Activated T-helper 17 cell treated with anti-CD3 and anti-CD28 coated beads, Interleukin-2, amount 50 U/mL, for 72 hours (primary cell): Measurements from ENCODE around the gene EMP2. TPM values are rescaled to one million over a fixed set of nuclear protein-coding genes. Genes with fewer than 3 reads are reported as not detected.

ENCODE experiments used
- ATAC-seq: fragments of 150-1000 bp; cut with Tn5 transposase; replicated peaks from 2 replicates; pipeline ENCODE4 v1.10.0; 2021; ENCODE audit warnings: mild to moderate bottlenecking, moderate library complexity
- H3K27ac Mint-ChIP-seq: one replicate; pipeline ENCODE4 v1.8.0; 2022; ENCODE audit warnings: mixed read lengths
- H3K27me3 Mint-ChIP-seq: one replicate; pipeline ENCODE4 v1.8.0; 2022; ENCODE audit warnings: mixed read lengths
- H3K36me3 Mint-ChIP-seq: one replicate; pipeline ENCODE4 v1.8.0; 2022; ENCODE audit warnings: low read depth, mild to moderate bottlenecking, mixed read lengths
- H3K4me1 Mint-ChIP-seq: one replicate; pipeline ENCODE4 v1.8.0; 2022; ENCODE audit warnings: mixed read lengths
- H3K4me3 Mint-ChIP-seq: one replicate; pipeline ENCODE4 v1.8.0; 2022; ENCODE audit warnings: mild to moderate bottlenecking, mixed read lengths
- H3K9me3 Mint-ChIP-seq: one replicate; pipeline ENCODE4 v1.8.0; 2022; ENCODE audit warnings: mixed read lengths
- total RNA-seq, 2 donors: library from RNA; stranded (reverse); gene quantifications; one replicate each; pipeline ENCODE4 v1.2.3, GENCODE V29; 2022

EMP2 gene
- total RNA-seq, 2 donors from 2014 or later: 0.15 to 0.16 TPM

DNA sequence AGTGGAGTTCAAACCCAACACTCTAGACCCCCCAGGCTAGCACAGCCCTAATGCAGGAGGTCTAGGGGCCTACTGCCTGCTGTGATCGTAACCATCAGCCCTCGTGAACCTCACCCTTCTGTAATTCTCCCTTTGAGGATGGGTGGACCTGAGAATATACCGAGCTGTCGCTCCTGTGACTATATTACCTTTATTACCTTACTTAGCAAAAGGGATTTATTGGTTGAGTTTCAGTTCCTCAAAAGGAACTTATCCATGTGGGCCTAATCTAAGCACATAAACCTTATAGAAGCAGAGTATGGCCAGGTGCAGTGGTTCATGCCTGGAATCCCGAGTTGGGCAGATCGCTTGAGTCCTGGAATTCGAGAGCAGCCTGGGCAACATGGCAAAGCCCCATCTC, 19.2 kb upstream of the EMP2 start:
- peaks cover 22% of the 10 kb centered on the region for H3K27me3 Mint-ChIP-seq
- H3K36me3 Mint-ChIP-seq: no peaks in the 10 kb centered on the region
- no peak overlapping the region for H3K4me3 Mint-ChIP-seq
- no peaks in the 10 kb centered on the region for H3K9me3 Mint-ChIP-seq
- no peak for ATAC-seq
- no peaks in the 10 kb centered on the region for H3K4me1 Mint-ChIP-seq
- H3K27ac Mint-ChIP-seq: no peak overlapping the region

DNA sequence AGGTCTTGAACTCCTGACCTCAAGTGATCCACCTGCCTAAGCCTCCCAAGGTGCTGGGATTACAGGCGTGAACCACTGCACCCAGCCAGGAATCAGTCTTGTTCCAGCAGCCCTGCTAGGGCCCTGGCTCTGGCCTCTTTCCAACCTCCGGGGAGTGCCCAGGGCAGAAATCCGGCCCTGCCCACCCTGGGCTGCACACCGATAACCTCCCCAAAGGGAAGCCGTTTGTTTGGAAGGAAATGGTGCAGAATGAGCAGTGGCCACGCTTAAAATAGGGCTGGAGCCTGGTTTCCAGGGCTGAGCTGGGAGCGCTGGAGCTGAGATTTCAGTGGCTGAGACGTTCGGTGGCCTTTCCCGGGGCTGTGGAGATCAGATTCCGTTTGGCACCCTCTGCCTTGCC, 17.8 kb upstream of the EMP2 start:
- Mint-ChIP-seq H3K36me3 (no peaks in the 10 kb centered on the region), H3K27me3 (peaks cover 17% of the 10 kb centered on the region), H3K4me1 (no peaks in the 10 kb centered on the region), H3K9me3 (no peaks in the 10 kb centered on the region), H3K27ac (no peak overlapping the region), H3K4me3 (no peak overlapping the region)
- ATAC-seq: no peak

DNA sequence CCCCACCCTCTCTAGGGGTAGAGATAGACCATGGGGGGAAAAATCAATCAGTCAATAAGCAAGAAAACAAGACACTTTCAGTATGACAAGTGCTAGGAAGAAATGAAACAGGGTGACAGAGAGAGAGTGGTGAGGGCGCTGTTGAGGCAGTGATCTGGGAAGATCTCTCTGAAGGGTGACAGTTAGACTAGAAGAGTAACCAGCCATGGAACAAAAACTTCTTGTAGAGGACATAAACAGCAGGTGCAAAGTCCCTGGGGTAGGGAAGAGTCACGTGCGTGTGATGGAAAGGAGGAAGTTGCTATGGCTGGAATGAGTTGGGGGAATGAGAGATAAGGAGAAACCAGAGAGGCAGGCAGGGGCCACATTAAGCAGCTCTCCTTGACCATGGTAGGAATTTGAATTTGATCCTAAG, 16.8 kb upstream of the EMP2 start:
- no peaks in the 10 kb centered on the region for H3K4me1 Mint-ChIP-seq
- H3K36me3 Mint-ChIP-seq: no peaks in the 10 kb centered on the region
- peak; percentile 37 for ATAC-seq
- H3K27ac Mint-ChIP-seq: no peak overlapping the region
- no peak overlapping the region for H3K4me3 Mint-ChIP-seq
- H3K9me3 Mint-ChIP-seq: no peaks in the 10 kb centered on the region
- H3K27me3 Mint-ChIP-seq: peaks cover 13% of the 10 kb centered on the region

GRCh38 chr16:10594312-10594950, 14.0 kb upstream of the EMP2 start:
- no peaks in the 10 kb centered on the region for H3K36me3 Mint-ChIP-seq
- peaks cover 7% of the 10 kb centered on the region for H3K27me3 Mint-ChIP-seq
- H3K4me1 Mint-ChIP-seq: no peaks in the 10 kb centered on the region
- no peak overlapping the region for H3K4me3 Mint-ChIP-seq
- no peak overlapping the region for H3K27ac Mint-ChIP-seq
- no peaks in the 10 kb centered on the region for H3K9me3 Mint-ChIP-seq
- ATAC-seq: no peak

DNA sequence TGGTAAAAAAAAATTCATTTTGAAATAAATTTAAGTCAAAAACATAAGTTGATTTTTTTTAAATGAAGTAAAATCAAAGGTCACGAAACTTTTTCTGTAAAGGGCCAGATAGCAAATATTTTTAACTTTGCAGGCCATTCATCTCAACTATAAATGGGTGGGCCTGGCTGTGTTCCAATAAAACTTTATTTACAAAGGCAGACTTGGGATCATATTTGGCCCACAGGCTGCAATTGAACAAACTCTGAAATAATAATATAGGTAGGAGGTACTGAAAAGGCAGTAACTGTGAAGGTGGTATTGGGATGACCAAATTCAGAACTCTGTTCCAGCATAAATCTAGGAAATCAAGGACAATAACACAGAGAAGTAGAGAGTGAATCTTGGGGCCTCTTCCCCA, 12.2 kb upstream of the EMP2 start:
- no peaks in the 10 kb centered on the region for H3K9me3 Mint-ChIP-seq
- H3K4me3 Mint-ChIP-seq: no peak overlapping the region
- no peaks in the 10 kb centered on the region for H3K4me1 Mint-ChIP-seq
- no peak for ATAC-seq
- H3K36me3 Mint-ChIP-seq: no peaks in the 10 kb centered on the region
- H3K27me3 Mint-ChIP-seq: peaks cover 22% of the 10 kb centered on the region
- no peak overlapping the region for H3K27ac Mint-ChIP-seq

GRCh38 chr16:10590342-10590741, 9.9 kb upstream of the EMP2 start:
- H3K27ac Mint-ChIP-seq: no peak overlapping the region
- peaks cover 22% of the 10 kb centered on the region for H3K27me3 Mint-ChIP-seq
- no peaks in the 10 kb centered on the region for H3K36me3 Mint-ChIP-seq
- no peaks in the 10 kb centered on the region for H3K4me1 Mint-ChIP-seq
- H3K4me3 Mint-ChIP-seq: no peak overlapping the region
- no peak for ATAC-seq
- H3K9me3 Mint-ChIP-seq: no peaks in the 10 kb centered on the region

- no peak for ATAC-seq
- Mint-ChIP-seq H3K9me3 (no peaks in the 10 kb centered on the region), H3K36me3 (no peaks in the 10 kb centered on the region), H3K27ac (no peak overlapping the region), H3K27me3 (peaks cover 25% of the 10 kb centered on the region), H3K4me3 (no peak overlapping the region), H3K4me1 (no peaks in the 10 kb centered on the region)
Measured at GRCh38 chr16:10589109-10589508, 8.7 kb upstream of the EMP2 start.

DNA sequence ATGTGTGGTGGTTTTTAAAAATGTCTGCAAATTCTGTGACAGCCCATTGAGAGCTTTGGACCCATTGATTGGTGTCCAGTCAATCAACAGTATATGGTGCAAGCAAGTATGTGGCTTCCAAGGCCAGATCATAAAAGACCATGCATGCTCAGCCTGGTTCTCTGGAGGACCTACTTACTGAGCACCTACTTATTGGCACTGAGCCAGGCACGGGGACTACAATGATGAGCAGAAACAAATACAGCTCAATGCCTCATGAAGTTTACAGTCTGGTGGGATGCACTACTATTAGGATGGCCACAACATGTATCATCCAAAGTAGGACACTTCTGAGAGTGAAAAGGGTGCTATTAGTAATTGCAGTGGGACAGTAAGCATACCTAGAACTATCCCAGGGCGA, 7.2 kb upstream of the EMP2 start:
- H3K36me3 Mint-ChIP-seq: no peaks in the 10 kb centered on the region
- H3K4me3 Mint-ChIP-seq: no peak overlapping the region
- ATAC-seq: no peak
- peaks cover 36% of the 10 kb centered on the region for H3K27me3 Mint-ChIP-seq
- H3K27ac Mint-ChIP-seq: no peak overlapping the region
- H3K9me3 Mint-ChIP-seq: no peaks in the 10 kb centered on the region
- no peaks in the 10 kb centered on the region for H3K4me1 Mint-ChIP-seq

DNA sequence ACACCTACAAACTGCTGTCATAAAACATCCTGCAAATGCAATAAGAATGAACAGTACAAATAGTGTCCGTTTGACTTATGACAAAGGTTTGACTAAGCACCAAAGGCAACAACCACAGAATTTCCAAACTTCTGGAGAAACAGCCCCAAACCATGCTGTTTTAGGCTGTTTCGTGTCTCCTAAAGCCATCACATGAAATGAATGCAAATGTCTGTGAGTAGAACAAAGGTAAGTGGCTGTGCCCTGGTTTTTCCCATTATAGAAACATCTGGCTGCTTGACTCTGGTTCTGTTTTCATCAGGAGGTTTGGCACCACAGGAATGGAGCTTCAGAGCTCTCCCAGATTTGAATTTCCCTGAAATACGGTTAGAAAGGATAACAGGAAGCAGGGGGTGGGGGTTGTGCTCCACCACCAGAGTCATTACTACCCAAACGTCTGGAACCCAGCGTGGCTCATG, 4.6 kb upstream of the EMP2 start:
- H3K27ac Mint-ChIP-seq: no peak overlapping the region
- peaks cover 55% of the 10 kb centered on the region for H3K27me3 Mint-ChIP-seq
- no peak overlapping the region for H3K4me3 Mint-ChIP-seq
- H3K4me1 Mint-ChIP-seq: no peaks in the 10 kb centered on the region
- H3K9me3 Mint-ChIP-seq: no peaks in the 10 kb centered on the region
- H3K36me3 Mint-ChIP-seq: no peaks in the 10 kb centered on the region
- ATAC-seq: no peak

GRCh38 chr16:10583269-10583668, 2.9 kb upstream of the EMP2 start:
- H3K36me3 Mint-ChIP-seq: no peaks in the 10 kb centered on the region
- H3K27me3 Mint-ChIP-seq: peaks cover 57% of the 10 kb centered on the region
- H3K4me3 Mint-ChIP-seq: no peak overlapping the region
- no peak for ATAC-seq
- no peak overlapping the region for H3K27ac Mint-ChIP-seq
- H3K4me1 Mint-ChIP-seq: no peaks in the 10 kb centered on the region
- no peaks in the 10 kb centered on the region for H3K9me3 Mint-ChIP-seq

DNA sequence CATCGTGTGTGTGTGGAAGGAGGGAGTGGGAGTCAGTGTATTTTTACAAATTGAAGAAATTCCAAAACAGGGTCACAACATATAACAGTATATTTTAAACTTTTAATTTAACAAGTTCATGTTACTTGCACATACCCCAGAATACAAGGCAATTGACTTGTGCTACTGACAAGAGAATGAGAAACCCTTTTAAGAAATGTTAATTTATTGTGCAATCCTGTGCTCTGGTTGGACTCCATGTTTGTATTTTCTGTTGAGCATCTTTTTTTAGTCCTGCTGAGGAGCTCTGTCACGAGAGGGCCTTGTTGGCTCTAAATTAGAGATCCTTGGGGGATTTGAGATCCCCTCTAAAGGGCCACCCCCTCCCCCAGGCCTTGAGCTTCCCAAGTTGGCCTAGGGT, 1.1 kb upstream of the EMP2 start:
- Mint-ChIP-seq H3K27me3 (peaks cover 59% of the 10 kb centered on the region), H3K9me3 (no peaks in the 10 kb centered on the region), H3K36me3 (no peaks in the 10 kb centered on the region), H3K4me1 (no peaks in the 10 kb centered on the region), H3K4me3 (no peak overlapping the region), H3K27ac (no peak overlapping the region)
- no peak for ATAC-seq

DNA sequence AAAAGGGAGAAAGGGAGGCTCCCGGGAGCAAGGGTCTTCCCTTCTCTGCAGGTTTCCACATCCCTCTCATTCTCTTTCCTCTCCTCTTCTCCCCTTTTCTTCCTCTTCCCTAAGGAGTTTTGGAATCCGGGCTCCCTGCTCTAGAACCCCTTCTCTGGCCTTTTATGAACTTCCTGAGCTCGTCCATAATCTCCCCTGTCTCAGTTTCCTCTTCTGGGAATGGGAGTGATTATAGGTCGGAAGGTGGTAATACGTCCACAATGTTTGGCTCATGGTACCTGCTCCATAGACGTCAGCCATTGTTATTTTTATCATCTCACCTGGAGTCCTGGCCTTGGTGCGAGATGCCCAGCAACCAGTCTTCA, 467 bp upstream of the EMP2 start:
- no peak overlapping the region for H3K27ac Mint-ChIP-seq

GRCh38 chr16:10579575-10579964, 828 bp downstream of the EMP2 start:
- Mint-ChIP-seq H3K27ac (no peak overlapping the region), H3K9me3 (no peaks in the 10 kb centered on the region), H3K4me1 (no peaks in the 10 kb centered on the region), H3K36me3 (no peaks in the 10 kb centered on the region), H3K4me3 (no peak overlapping the region), H3K27me3 (peaks cover 51% of the 10 kb centered on the region)
- ATAC-seq: no peak

More for the DNA sequence above, 467 bp upstream of the EMP2 start:
- H3K27me3 Mint-ChIP-seq: peaks cover 54% of the 10 kb centered on the region
- no peak for ATAC-seq
- H3K9me3 Mint-ChIP-seq: no peaks in the 10 kb centered on the region
- no peaks in the 10 kb centered on the region for H3K4me1 Mint-ChIP-seq
- H3K36me3 Mint-ChIP-seq: no peaks in the 10 kb centered on the region
- H3K4me3 Mint-ChIP-seq: no peak overlapping the region

GRCh38 chr16:10578474-10579316, 1.7 kb downstream of the EMP2 start:
- no peaks in the 10 kb centered on the region for H3K9me3 Mint-ChIP-seq
- H3K4me3 Mint-ChIP-seq: no peak overlapping the region
- H3K27ac Mint-ChIP-seq: no peak overlapping the region
- no peak for ATAC-seq
- H3K36me3 Mint-ChIP-seq: no peaks in the 10 kb centered on the region
- H3K27me3 Mint-ChIP-seq: peaks cover 49% of the 10 kb centered on the region
- H3K4me1 Mint-ChIP-seq: no peaks in the 10 kb centered on the region
